Posterior cingulate gyrus (tissue), 11 donors: ENCODE measurements around the gene DMBX1.

Experiments used
- DNase-seq, 10 donors: peaks; one replicate each; pipeline versions ENCODE4 v3.0.0 to v3.0.0-alpha.2; 2020 to 2021; ENCODE audit warnings: mixed read lengths in 3 of 10
- intact Hi-C: fragments of 100-400 bp; cut with DNase I; formaldehyde crosslinking; loops from one replicate; pipeline ENCODE4 v1.15.1; 2023

The DMBX1 gene

DNA sequence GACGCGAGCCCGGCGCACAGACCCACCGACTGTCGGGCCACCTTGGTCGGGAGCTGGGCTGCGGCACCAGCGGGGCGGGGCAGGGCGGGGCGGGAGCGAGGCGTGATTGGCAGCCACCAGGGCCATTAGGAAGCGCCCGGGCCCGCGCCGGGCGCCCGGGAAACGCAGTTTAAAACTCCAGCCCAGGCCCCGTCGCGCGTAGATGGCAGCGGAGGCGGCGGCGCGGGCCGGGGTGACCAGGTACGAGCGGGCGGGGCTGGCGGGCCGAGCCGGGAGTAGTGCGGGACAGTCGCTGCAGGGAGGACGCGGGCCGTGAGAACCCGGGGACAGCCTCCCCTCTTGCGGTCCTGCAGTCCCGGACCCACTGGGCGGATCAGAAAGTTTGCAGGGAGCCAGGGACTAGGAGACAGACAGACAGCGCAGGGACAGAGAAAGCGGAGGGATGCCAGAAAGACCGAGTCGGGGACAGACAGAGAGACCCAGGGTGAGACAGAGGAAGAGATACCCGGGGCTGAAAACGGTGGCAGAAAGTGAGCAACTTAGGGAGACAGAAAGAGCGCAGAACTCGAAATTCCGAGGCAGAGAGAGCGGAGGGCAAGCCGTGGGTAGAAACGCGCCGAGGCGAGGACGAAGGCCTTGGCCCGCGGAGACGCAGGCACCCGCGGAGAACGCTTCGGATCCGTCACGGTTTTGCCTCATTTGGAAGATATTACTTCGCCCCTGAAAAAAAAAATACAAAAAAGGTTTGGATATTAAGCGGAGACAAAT is at the start of gene DMBX1:
DMBX1 (plus strand) TSS at position 199 of the 768 bp plus-strand sequence. CDS start 17,175 bp downstream, outside the sequence.
- peak in 3 of 10 donors; percentile 37 to 74 (median 66) for DNase-seq
- intact Hi-C loops, result no loop called here

DNA sequence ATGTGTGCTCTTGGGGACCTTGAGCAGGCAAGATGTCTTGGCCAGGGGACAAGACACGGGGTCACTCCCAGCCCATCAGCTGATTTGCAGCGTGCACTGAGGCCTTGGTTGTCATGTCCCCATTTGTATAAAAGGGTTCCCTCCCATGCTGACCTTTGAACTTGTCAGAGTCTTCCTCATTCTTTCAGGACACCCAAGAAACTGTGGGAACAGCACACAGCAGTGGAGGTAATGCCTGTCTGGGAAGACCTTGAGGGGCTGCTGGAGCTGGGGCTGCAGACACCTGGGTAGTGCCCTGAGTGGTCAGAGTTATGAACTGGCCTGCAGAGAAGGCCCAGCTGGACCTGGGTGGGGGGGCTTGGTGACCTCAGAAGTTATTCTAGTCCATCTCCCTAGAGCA is 49.2 kb upstream of the DMBX1 start:
- peak in 2 of 10 donors; percentile 40 to 51 for DNase-seq
- intact Hi-C loops, result loop anchor here (5.0 kb wide), 2 partner anchors 33 to 287 kb away; no protein-coding TSS in a partner anchor

DNA sequence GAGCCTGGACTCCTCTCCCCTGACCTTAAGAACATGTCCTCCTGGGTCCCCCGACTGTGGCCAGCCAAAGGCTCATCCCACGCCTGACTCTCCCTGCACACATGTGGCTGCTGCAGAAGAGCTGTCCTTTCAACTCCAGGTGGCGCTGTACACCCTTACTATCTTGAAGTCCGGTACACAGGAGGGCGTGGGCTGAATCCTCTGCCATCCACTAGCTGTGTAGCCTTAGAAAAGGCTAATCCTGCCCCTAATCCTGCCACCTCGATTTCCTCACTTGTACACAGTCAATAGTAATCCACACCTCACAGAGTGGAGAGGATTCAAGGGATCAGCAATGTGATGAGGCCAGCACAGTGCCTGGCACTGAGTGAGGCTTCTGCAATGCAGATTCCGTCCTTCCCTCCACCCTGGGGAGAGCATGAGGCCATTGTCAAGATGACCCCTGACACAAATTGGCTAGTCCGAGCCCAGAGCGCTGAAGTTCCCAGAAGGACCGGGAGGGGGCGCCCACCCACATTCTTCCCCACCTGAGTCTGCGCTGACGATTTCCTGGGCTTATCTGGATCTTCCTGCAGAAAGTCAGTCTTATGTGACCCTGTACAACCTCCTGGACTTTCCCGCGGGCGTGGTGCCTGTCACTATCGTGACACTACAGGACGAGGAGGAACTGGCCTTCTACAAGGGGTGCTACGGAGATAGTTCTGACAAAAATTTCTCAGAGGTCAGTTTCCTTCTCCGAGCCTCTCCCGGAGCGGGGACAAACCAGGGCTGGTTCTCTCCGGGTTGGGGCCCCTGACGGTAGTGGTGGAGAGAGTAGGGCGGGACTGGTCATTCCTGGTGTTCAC is 47.1 kb upstream of the DMBX1 start:
- intact Hi-C loops, result loop anchor here (5.0 kb wide), 2 partner anchors 35 to 285 kb away; no protein-coding TSS in a partner anchor
- peak; percentile 27 to 93 (median 70) for DNase-seq

DNA sequence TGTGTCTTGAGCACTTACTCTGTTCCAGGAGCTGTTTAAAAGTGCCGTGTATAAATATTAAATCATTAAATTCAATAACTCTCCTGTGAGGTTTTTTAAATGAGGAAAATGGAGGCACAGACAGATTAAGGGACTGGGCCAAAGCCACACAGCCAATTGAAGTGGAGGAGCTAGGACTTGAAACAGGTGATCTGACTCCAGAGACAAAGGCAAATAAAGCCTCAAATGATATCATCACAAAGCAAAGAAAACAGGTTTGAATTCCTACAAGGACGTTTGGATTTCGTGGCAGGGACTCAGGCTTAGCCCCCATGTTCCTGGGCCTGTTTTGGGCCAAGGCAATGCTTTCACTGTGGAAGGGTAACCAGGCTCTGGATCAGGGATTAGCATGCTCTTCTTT is 45.2 kb upstream of the DMBX1 start:
- peak in 1 of 10 donors; percentile 0 for DNase-seq
- intact Hi-C loops, result loop anchor here (5.0 kb wide), 2 partner anchors 37 to 283 kb away; no protein-coding TSS in a partner anchor

DNA sequence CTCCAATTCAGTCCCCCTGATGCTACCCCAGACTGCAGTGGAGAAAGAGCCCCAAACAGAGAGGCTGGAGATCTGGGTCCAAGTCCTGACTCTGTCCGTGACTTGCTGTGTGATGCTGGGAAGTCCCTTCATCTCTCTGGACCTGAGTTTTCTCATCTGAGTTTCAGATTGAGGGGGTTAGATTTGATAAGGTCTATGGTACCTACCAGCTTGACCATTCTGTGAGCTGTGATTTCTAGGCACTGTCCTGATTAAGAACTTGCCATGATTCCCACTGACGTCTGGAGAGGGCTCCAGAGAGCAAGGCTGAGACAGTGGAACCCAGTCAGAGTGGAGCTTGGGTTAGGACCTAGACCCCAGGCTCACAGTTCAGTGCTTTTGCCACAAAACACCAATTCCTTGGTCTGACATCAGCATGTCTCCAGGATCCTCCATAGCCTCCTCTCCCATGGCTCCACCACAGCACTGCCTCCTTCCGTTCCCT is 43.8 kb upstream of the DMBX1 start:
- peak in 2 of 10 donors; percentile 3 to 23 for DNase-seq
- intact Hi-C loops, result no loop called here

DNA sequence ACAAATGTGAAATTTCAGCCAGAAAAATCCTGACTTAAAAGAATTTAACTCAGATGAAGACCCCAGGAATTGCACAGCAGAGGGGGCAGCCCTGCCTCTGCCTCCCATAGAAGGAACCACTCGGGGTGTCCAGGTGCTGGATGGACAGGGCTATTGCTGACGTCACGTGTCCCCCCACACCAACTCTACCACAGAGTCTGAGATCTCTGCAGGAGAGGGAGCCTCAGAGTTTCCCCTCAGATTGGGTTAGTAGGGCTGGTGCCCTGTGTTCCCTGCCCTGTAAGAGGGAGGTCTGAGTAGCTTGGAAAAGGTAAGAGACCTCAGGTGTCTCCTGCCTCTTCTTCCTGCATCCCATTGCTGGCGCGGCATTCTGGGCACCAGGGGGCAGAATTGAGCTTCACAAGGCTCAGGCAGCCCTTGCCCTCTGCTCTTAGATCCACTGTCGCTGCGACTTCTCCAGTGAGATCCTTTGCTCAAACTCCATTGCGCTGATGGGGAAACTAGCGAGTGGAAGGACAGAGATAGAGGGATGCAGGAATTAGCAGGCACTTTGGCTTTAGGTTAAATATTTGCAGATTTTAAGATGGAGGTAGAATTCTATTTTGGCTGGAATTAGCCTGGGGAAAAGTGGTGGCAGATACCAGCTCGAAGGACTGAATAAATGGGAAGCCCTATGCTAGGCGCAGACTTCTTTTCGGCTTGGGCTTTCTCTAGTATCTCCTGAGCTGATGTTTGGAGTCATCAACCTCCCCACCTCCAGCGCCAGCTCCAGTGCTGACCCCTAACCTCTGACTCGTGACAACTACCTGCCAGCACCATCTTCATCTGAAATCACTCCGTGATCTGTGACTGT is 42.8 kb upstream of the DMBX1 start:
- peak; percentile 63 to 96 (median 85) for DNase-seq
- intact Hi-C loops, result loop anchor here (1.0 kb wide), 1 partner anchor 81 kb away; no protein-coding TSS in a partner anchor

DNA sequence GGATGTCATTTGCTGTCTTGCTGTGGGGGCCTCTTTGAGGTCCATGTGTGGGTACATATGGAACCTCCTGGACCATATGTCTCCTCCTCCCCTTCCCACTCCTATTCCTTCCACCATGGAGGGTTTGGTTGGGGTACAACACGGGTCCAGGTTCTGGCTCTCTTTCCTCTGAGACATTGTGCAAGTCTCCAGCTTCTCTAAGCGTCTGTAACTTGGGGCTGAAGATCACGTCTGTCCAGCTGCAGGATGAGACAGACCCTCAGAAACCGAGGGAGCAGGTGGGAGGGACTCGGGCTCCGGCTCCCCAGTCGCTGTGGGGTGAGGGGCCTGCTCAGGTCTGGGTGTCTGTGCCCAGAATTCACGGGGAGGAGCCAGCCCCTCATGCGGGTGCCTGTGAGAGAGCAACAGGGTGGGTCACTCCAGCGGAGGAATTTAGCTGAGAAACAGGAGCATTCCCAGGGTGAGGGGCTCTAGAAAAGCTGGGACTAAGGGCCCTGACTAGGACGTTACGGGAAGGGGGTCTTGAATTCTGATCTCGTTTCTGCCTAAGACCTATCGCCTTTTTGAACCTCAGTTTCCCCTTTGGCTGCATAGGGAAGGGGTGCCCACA is 42.0 kb upstream of the DMBX1 start:
- intact Hi-C loops, result loop anchor here (1.0 kb wide), 1 partner anchor 81 kb away; no protein-coding TSS in a partner anchor

DNA sequence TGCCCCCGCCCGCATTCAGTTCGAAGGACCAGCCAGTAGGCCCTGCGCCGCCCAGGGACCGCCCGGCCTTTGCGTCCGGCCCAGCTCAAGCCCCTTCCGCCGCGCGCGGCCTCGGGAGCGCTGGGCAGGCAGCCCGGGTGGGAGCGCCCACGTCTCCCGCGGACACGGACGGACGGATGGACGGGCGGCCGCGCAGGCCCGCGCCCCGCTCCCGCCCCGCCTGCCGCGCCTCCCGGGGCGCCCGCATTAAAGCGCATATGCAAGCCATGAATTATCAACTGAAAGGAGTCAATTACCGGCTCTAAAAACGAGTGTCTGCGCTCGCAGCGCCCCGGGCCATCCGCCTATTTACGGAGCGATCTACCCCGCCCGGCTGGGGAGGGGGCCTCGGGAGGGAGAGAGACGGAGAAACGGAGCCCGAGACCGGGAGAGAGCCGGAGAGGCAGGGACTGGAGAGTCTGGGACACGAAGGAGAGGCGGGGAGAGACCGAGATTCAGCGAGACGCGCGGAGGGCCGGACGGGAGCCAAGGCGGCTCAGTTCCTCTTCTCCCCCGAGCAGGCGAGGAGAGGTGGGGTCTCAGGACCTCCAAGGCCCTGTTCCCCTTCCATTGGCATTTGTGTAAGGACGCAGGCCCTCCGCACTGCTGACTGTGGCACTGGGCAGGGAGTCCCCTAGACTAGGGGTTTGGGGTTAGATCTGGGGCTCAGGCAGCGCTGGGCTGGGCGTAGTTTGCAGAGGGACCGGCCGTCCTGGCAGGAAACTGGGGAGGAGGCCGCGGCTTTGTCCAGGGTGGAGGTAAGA is 41.3 kb upstream of the DMBX1 start:
- peak in 2 of 10 donors; percentile 63 to 78 for DNase-seq
- intact Hi-C loops, result no loop called here

More for the DNA sequence above, 42.0 kb upstream of the DMBX1 start:
- peak in 2 of 10 donors; percentile 6 to 35 for DNase-seq

DNA sequence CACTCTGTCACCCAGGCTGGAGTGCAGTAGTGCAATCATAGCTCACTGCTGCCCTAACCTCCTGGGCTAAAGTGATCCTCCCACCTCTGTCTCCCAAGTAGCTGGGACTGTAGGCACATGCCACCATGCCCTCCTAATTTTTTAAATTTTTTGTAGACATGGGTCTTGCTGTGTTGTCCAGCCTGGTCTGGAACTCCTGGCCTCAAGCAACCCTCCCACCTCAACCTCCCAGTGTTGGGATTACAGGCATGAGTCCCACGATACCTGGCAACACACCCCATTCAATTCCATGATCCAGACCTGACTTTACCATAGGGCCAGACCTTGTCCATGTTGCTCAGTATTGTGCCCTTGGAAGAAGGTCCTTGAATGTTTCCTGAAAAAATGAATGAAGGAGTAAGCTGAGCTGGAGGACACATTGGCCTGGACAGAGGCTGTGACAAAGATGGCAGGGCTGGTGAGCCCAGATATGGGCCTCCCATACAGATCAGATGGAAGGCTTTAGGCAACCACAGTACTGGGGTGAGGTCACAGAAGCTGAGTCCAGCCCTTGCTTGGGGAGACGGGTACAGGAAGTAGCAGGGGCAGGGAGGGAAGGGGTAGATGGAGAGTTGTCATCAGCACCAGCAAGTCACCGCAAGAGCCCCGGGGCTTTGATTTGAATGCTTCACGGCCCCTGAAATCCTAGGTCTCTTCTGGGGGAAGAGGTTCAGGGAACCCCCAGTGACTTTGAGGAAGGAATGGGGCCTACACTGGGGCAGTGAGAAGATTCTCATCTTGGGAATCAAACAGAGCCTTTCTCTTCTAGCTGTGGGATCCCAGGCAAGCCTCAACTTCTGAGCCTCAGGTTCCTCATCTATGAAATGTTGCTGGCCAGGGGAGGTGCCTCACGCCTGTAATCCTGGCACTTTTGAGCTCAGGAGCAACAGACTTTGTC is 40.1 kb upstream of the DMBX1 start:
- intact Hi-C loops, result no loop called here
- peak in 2 of 10 donors; percentile 16 to 44 for DNase-seq

DNA sequence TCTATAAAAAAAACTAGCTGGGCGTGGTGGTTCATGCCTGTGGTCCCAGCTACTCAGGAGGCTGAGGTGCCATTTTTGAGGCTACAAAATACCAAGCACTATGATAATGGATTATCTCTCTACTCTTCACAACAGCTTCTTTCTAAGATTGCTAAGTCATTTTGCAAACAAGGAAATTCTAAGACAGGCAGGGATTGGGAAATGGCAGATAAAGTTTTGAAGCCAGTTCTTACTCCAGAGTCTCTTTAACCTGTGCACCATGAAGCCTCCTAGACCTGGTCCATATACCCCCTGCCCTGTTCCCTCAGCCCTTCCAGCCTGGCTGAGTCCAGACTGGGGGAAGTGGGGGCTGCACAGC is 39.5 kb upstream of the DMBX1 start:
- intact Hi-C loops, result no loop called here
- peak in 1 of 10 donors; percentile 19 for DNase-seq

DNA sequence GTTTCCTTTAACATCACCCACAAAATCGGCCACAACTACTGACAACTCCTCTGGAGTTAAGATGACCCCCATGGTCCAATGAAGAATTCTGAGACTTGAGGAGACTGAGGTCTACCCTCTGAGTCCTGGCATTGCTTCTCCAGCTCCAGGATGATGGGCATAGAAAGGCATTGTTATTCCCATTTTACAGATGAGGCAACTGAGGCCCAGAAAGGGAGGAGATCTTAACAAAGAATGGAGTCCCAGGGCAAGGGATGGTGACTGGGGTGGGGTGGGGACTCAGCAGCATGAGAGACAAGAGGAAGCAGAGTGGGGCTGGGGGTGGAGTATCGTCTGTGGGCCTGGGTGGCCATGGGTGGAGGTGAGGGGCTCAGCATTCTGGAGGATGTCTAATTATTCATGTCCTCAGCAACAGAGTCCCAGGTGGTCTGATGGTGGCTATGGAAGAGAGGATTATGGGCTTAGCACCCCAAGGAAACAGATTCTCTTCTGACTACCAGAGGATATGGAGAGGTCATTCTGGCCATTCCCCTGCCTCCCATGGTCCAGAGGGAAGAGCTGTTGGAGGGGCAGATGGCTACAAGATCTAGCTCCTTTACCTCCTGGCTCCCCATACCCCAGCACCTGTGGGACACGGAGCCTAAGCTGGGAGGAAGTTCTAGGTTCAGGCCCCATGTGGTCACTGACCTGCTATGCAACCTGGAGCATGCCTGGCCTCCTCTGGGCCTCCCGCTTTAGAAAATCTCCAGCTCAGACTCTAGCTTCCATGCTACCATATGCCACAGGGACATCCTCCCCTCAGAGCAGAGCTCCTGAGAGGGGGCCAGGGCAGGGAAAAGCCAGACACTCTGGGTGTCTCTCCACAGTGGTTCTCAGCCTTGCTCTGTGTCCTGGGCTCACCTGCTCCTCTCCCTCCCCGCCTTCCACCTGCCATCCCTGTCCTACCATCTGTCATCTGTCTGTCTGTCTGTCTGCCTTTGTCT is 37.4 kb upstream of the DMBX1 start:
- intact Hi-C loops, result no loop called here
- DNase-seq, result peak in 1 of 10 donors; percentile 27

DNA sequence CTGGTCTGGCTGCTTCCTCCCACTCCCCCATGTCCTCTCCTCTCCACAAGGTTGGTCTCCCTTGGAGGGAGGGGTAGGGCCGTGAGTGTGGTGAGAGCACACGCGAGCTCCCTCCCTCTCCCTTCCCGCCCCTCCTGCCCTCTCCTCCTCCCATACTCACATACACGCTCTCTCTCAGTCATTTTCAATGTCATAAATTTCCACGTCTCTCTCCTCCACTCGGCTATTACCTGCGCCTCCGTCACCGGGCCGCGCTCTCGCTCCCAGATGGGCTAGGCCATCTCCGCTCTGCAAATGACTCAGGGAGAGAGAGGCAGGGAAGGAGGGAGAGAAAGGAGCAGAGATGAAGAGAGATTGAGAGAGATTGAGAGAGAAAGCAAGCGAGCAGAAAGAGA is 36.7 kb upstream of the DMBX1 start:
- intact Hi-C loops, result no loop called here
- DNase-seq, result no peak

DNA sequence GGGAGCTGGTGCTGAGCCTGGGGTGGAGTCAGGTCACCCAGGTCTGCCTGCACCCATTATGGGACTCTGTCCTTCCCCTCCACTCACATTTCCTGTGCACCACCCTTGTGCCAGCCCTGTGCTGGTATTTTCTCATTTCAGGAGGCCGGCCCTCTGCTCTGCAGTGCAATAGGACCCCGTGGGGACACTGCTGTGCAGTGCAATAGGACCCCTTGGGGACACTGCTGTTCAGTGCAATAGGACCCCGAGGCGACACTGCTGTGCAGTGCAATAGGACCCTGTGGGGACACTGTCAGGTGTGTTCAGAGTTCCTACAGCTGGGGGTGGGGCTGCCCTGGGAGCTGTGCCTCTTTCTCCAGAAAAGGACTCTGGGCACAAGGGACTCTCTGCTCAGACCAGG is 36.2 kb upstream of the DMBX1 start:
- peak in 1 of 10 donors; percentile 62 for DNase-seq
- intact Hi-C loops, result no loop called here

DNA sequence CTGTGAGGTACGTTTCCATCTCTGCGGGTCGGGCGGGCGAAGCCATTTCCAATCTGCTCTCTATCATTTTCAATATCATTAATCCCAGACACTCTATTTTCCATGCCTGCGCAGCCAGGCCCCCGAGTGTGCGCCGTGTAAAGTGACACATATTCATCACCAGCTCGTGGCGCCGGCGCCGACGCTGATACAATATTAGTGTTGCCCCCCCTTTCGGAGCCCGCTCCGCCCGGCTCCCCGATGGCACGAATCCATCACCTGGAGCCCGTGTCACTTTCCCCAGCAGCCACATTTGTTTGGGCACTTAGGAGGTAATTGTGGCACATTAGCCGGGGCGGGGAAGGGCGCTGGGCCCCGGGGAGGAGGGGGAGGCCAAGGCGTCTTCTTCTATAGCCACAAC is 33.7 kb upstream of the DMBX1 start:
- intact Hi-C loops, result no loop called here
- DNase-seq, result peak in 1 of 10 donors; percentile 40

DNA sequence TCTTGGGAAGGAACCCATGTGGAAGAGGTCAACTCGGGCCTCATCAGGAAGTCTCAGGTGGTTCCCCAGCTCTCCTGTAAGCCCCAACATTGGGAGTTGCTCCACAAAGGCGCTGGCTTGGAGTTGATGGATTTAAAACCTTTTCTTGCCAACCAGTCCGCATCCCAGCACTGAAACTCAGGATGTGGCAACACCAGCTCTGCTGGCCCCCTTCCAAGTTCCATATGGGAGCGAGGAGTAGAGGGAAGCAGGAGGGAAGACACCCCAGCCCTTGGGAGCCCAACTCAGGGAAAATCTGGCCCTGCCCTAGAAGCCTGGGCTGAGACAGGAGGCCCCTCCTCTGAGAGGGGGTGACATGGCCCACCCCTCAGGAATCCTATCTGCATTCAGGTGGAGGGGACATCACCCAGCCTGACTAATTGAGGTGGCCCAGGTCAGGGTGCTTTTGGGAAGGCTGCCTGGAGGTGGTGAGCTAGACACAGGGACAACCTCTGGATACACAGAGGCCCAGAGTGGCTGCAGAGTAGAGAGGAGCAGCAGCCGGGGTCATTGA is 33.1 kb upstream of the DMBX1 start:
- DNase-seq, result peak in 1 of 10 donors; percentile 58
- intact Hi-C loops, result no loop called here

DNA sequence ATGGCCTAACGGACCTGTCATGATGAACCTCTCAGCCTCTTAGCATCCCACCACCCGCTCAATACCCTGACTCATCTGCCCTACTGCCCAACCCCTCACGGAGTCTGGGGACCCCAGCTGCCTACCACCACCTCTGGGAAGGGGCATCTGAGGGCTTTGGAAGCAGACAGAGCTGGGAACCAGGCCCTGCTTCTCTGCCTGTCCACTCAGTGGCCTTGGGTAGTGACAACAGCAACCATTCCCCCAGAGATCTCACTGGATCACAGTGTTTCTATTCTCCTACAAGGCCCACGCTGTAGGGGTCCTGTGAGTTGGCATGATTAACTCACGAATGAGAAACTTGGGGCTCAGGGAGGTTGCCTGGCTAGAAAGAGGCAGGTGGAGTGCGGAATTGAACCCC is 32.5 kb upstream of the DMBX1 start:
- DNase-seq, result peak in 2 of 10 donors; percentile 16 to 63
- intact Hi-C loops, result no loop called here
